B cell (primary cell): ENCODE data around the gene SLC25A5. TPM values are rescaled to one million over a fixed set of nuclear protein-coding genes. Genes with fewer than 3 reads are reported as not detected.
A peak's percentile ranks its signal among the peaks of the same experiment; 100 is the strongest.

ENCODE experiments used
- ATAC-seq: fragments of 200-7000 bp; cut with Tn5 transposase; one replicate; pipeline ENCODE4 v1.10.0; 2021; ENCODE audit warnings: low read depth, mild to moderate bottlenecking, moderate number of reproducible peaks, moderate library complexity
- CTCF ChIA-PET: fragments of 350-600 bp; sonication (Branson Sonifier 250); formaldehyde crosslinking; loops from one replicate; lab custom pipeline; 2021; ENCODE audit warnings: antibody characterized with exemption, inconsistent platforms; lab: Charles Lee
- POLR2A ChIA-PET: fragments of 350-600 bp; sonication (Branson Sonifier 250); formaldehyde crosslinking; loops from one replicate; lab custom pipeline; 2021; ENCODE audit warnings: antibody characterized with exemption; lab: Charles Lee
- DNase-seq: peaks from one replicate; pipeline ENCODE4 v3.0.0; 2013
- H2AFZ ChIP-seq: 2 replicates; pipeline ENCODE4 v1.6.1; 2012; ENCODE audit warnings: mild to moderate bottlenecking, low read depth, low read length; ENCODE audit not compliant: insufficient read depth, poor library complexity, severe bottlenecking
- H3K27ac ChIP-seq, 2 donors: 1 replicate in 1 of 2; 2 replicates in 1 of 2; pipeline ENCODE4 v1.5.1; 2012 to 2013; ENCODE audit warnings: low read length in 2 of 2, mild to moderate bottlenecking in 2 of 2, moderate library complexity in 1 of 2
- H3K27me3 ChIP-seq, 4 experiments: fragments of 200-600 bp in 1 of 4; sonication (generic) in 1 of 4; replicated peaks in 1 of 4; 1 replicate in 2 of 4; 2 replicates in 2 of 4; pipeline versions ENCODE4 v1.6.1 to v1.7.0; 2013 to 2016; ENCODE audit warnings: low read length in 3 of 4, mild to moderate bottlenecking in 2 of 4, mixed read lengths in 1 of 4, moderate library complexity in 1 of 4; ENCODE audit not compliant: insufficient read depth in 4 of 4, control insufficient read depth in 3 of 4; ENCODE audit errors: control extremely low read depth in 1 of 4
- H3K36me3 ChIP-seq, 2 experiments: replicated peaks in 1 of 2; 1 replicate in 1 of 2; 2 replicates in 1 of 2; pipeline versions ENCODE4 v1.6.1 to v1.7.1; 2013; ENCODE audit warnings: low read length in 1 of 2; ENCODE audit not compliant: insufficient read depth in 2 of 2, control insufficient read depth in 1 of 2; ENCODE audit errors: control extremely low read depth in 1 of 2, extremely low read depth in 1 of 2
- H3K4me1 ChIP-seq, 2 donors: fragments of 200-600 bp in 1 of 2; sonication (generic) in 1 of 2; 1 replicate in 1 of 2; 2 replicates in 1 of 2; pipeline versions ENCODE4 v1.5.1 to v1.6.1; 2013 to 2017; ENCODE audit warnings: low read length in 2 of 2; ENCODE audit not compliant: control insufficient read depth in 2 of 2, insufficient read depth in 2 of 2
- H3K4me2 ChIP-seq: replicated peaks from 2 replicates; pipeline ENCODE3; 2012; ENCODE audit warnings: mild to moderate bottlenecking, low read depth, low read length; ENCODE audit not compliant: poor library complexity, severe bottlenecking
- H3K4me3 ChIP-seq, 5 experiments: fragments of 200-600 bp in 1 of 5; sonication (generic) in 1 of 5; 1 replicate in 3 of 5; 2 replicates in 2 of 5; pipeline versions ENCODE4 v1.5.1 to v1.7.0; 2011 to 2016; ENCODE audit warnings: low read length in 4 of 5, mild to moderate bottlenecking in 4 of 5, low read depth in 2 of 5, control low read depth in 1 of 5, moderate library complexity in 1 of 5; ENCODE audit not compliant: insufficient read depth in 1 of 5; ENCODE audit errors: control extremely low read depth in 1 of 5, extremely low read depth in 1 of 5
- H3K79me2 ChIP-seq: fragments of 200-600 bp; sonication (generic); one replicate; pipeline ENCODE4 v1.6.0; 2016; ENCODE audit warnings: low read length; ENCODE audit not compliant: control insufficient read depth, insufficient read depth
- H3K9ac ChIP-seq: fragments of 200-600 bp; sonication (generic); 2 replicates; pipeline ENCODE4 v1.6.1; 2017; ENCODE audit warnings: mild to moderate bottlenecking, low read length, moderate library complexity
- H3K9me3 ChIP-seq, 3 donors: one replicate each; pipeline versions ENCODE4 v1.6.1 to v1.7.1; 2013; ENCODE audit warnings: low read length in 2 of 3; ENCODE audit not compliant: control insufficient read depth in 2 of 3, insufficient read depth in 1 of 3; ENCODE audit errors: control extremely low read depth in 1 of 3
- H4K20me1 ChIP-seq: 2 replicates; pipeline ENCODE4 v1.6.0; 2012; ENCODE audit warnings: mild to moderate bottlenecking, low read length; ENCODE audit not compliant: insufficient read depth, control insufficient read depth, poor library complexity, severe bottlenecking
- H3K27ac Mint-ChIP-seq: one replicate; pipeline ENCODE4 v1.8.0; 2021; ENCODE audit warnings: mixed read lengths
- H3K27me3 Mint-ChIP-seq: one replicate; pipeline ENCODE4 v1.8.0; 2021; ENCODE audit warnings: mixed read lengths
- H3K4me1 Mint-ChIP-seq: one replicate; pipeline ENCODE4 v1.8.0; 2021; ENCODE audit warnings: mixed read lengths
- H3K4me3 Mint-ChIP-seq: one replicate; pipeline ENCODE4 v1.8.0; 2021; ENCODE audit warnings: mixed read lengths
- H3K9me3 Mint-ChIP-seq: one replicate; pipeline ENCODE4 v1.8.0; 2022; ENCODE audit warnings: mixed read lengths; ENCODE audit not compliant: insufficient read depth
- CTCF ChIP-seq: fragments of 200-600 bp; IDR thresholded peaks from one replicate; pipeline ENCODE4 v1.8.0; 2022; ENCODE audit warnings: antibody characterized with exemption, mild to moderate bottlenecking
- EZH2 ChIP-seq: IDR thresholded peaks from 2 replicates; pipeline ENCODE4 v1.6.1; 2012; ENCODE audit warnings: borderline replicate concordance, low read depth, mild to moderate bottlenecking, moderate library complexity, low read length; ENCODE audit not compliant: insufficient read depth, poor library complexity, severe bottlenecking
- WGBS: methylation state at CpG from one replicate; pipeline ENCODE4 v1.1.5; 2013; ENCODE audit warnings: missing lambda C conversion rate; ENCODE audit not compliant: insufficient coverage; 5-methylcytosine and 5-hydroxymethylcytosine counted together
- intact Hi-C: fragments of 100-400 bp; cut with micrococcal nuclease; formaldehyde crosslinking; loops from one replicate; pipeline ENCODE4 v1.10.0; 2022
- polyA plus RNA-seq: library from polyadenylated mRNA; depleted of rRNA; stranded (reverse); fragments of >200 nt; gene quantifications from 2 replicates; pipeline ENCODE4 v1.2.3, GENCODE V29; 2012
- total RNA-seq, 2 donors: library from RNA; stranded (reverse); fragments of 120-200 nt in 1 of 2; gene quantifications; 1 replicate in 1 of 2; 2 replicates in 1 of 2; pipeline versions ENCODE4 v1.2.3 to v1.2.4, GENCODE V29; 2013 to 2022

Gene SLC25A5
- total and polyA plus RNA-seq, 2 donors (not counting 1 experiment from before 2014, with no cell fraction given) = 142 to 443 TPM

GRCh38 chrX:119482041-119482440 lies 13.8 kb downstream of the SLC25A5 start:
- ATAC-seq (no peak), DNase-seq (no peak)
- peak overlapping the region; percentile 83 for H2AFZ ChIP-seq
- TF ChIP-seq CTCF (no peak), EZH2 (no peak)
- H3K9me3 ChIP-seq = no peaks in the 10 kb centered on the region
- H4K20me1 ChIP-seq = no peaks in the 10 kb centered on the region
- 28% methylated on average over 2 of the region's 10 CpGs for WGBS
- H3K27ac Mint-ChIP-seq = peak overlapping the region; percentile 80
- intact Hi-C loops = loop anchor here (2.0 kb wide), 1 partner anchor 13 kb away; the partner anchor contains the start of gene SLC25A5
- H3K4me3 Mint-ChIP-seq = peak overlapping the region; percentile 88
- CTCF ChIA-PET = interaction anchor here (0.7 to 2.6 kb wide), 9 partner anchors 9 to 309 kb away, joined by 3 to 24 read pairs (median 4); partner anchors contain the start of genes RPL39 and SLC25A5
- no peaks in the 10 kb centered on the region for H3K79me2 ChIP-seq
- POLR2A ChIA-PET = interaction anchor here (1.0 kb wide), 1 partner anchor 14 kb away, joined by 3 read pairs; the partner anchor contains the start of gene SLC25A5
- H3K9ac ChIP-seq = peak overlapping the region; percentile 59
- H3K9me3 Mint-ChIP-seq = no peaks in the 10 kb centered on the region
- H3K4me1 Mint-ChIP-seq = peaks cover 7% of the 10 kb centered on the region
- no peaks in the 10 kb centered on the region for H3K36me3 ChIP-seq
- H3K27ac ChIP-seq = peak overlapping the region in 1 of 2 donors; percentile 15
- no peaks in the 10 kb centered on the region for H3K27me3 Mint-ChIP-seq
- H3K4me2 ChIP-seq = peak overlapping the region; percentile 79
- H3K4me3 ChIP-seq = peak overlapping the region in 4 of 5 experiments; percentile 48 to 60 (median 55)
- no peaks in the 10 kb centered on the region for H3K27me3 ChIP-seq
- peaks cover 5 to 13% of the 10 kb centered on the region in 2 donors for H3K4me1 ChIP-seq
